ENCODE measurements around the gene ERP44.
"Not testable (repeated sequence)": the region's sequence is repeated elsewhere in the genome, so short reads cannot be mapped to it uniquely, and the experiment has no call there.

The ERP44 gene

GRCh38 chr9:100019541-100019940, 79.3 kb downstream of the ERP44 start:
- no peak for DNase-seq (ENCODE audit: low read depth in 2 of 2, low spot score in 1 of 2)

DNA sequence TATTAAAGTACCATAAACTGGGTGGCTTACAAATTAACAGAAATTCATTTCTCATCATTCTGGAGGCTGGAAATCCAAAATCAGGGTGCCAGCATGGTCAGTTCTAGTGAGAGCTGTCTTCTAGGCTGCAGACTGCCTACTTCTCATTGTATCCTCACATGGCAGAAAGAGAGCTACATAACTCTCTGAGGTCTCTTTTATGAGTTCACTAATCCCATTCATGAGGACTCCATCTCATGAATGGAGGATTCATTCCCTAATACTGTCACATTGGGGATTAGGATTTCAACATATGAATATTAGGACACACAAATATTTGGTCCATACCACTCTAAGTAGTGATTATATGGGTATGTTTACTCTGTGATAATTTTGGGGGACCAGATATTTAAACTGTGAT, 84.0 kb downstream of the ERP44 start:
- DNase-seq (ENCODE audit: low read depth in 2 of 2, low spot score in 1 of 2), result no peak

- no peak for DNase-seq (ENCODE audit: low read depth in 2 of 2, low spot score in 1 of 2)
Measured at GRCh38 chr9:100013573-100013972, 85.2 kb downstream of the ERP44 start.

DNA sequence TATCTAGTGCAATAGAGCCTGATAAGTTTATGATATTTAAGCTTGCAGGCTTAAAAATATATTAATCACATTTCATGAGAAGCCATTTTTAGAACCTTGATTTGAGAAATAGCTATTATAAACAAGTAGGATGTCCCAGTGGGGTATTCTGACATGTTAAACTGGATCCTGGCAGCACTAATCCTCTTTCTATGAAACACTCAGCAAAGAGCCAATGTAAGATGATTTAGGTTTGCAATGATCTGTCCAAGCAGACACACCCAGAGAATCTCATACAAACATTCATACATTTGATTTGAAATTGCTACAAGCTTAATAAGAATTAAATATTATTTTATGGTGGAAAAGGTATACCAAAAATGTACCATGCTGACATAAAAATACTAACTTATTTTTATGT, 86.5 kb downstream of the ERP44 start:
- no peak for DNase-seq (ENCODE audit: low read depth in 2 of 2, low spot score in 1 of 2)

GRCh38 chr9:100011062-100011681, 87.6 kb downstream of the ERP44 start:
- peak in 1 of 2 donors; percentile 10 for DNase-seq (ENCODE audit: low read depth in 2 of 2, low spot score in 1 of 2)

DNA sequence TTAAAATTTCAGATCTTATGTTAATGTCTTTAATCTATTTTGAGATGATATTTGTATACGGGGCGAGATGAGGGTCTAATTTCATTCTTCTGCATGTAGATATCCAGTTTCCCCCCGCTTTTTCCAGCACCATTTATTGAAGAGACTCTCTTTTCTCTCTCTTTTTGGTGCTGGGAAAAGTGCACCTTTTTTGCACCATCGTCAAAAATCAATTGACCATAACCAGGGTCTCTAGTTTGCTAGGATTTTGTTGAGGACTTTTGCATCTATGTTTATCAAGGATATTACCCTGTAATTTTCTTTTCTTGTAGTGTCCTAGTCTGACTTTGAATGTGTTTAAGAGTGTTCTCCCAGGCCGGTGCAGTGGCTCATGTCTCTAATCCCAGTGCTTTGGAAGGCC, 99.0 kb downstream of the ERP44 start:
- DNase-seq (ENCODE audit: low read depth in 2 of 2, low spot score in 1 of 2), result no peak

DNA sequence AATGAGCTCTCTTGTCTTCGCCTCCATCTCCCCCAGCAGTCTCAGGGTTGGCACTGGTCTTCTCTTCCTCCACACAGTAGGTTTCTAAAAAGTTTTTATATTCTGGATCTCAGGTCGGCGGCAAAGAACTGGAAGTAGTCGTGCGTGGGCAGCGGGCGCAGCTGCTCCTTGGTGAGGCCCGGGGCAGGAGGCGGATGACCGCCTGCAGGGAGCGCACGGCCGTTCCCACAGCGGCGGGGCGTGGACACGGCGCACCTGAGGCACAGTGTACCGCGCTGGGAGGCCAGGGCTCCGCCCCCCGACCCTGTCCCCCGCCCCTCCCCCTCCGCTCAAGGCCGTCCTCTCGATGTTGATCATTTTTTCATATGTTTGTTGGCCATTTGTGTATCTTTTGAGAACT, 99.9 kb downstream of the ERP44 start:
- no peak for DNase-seq (ENCODE audit: low read depth in 2 of 2, low spot score in 1 of 2)

DNA sequence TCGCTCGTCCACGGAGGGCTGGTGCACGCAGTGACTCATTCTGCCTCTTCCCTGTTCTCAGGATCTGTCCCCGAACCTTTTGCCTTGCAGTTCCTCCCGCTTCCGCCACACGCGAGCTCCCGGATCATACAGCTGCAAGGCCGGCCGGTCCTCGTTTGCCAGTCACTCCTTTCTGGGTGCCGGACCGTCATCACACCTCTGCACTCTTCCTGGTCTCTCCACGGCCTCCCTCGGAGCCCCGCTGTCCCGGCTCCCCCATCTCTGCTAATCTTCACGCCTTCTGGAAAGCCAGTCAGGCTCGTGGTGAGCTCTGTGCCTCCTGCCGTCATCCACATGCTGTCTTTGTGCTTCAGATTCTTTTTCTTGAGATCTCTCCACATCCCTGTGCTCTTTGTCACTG, 100.5 kb downstream of the ERP44 start:
- DNase-seq (ENCODE audit: low read depth in 2 of 2, low spot score in 1 of 2), result no peak

DNA sequence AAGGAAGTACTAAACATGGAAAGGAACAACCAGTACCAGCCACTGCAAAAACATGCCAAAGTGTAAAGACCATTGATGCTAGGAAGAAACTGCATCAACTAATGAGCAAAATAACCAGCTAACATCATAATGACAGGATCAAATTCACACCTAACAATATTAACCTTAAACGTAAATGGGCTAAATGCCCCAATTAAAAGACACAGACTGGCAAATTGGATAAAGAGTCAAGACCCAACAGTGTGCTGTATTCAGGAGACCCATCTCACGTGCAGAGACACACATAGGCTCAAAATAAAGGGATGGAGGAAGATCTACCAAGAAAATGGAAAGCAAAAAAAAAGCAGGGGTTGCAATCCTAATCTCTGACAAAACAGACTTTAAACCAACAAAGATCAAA, 108.3 kb downstream of the ERP44 start:
- DNase-seq (ENCODE audit: low read depth in 2 of 2, low spot score in 1 of 2), result not testable (repeated sequence)

- DNase-seq (ENCODE audit: low read depth in 2 of 2, low spot score in 1 of 2), result no peak
Measured at GRCh38 chr9:99986642-99987041, 112.2 kb downstream of the ERP44 start.

GRCh38 chr9:99980598-99980997, 118.2 kb downstream of the ERP44 start:
- no peak for DNase-seq (ENCODE audit: low read depth in 2 of 2, low spot score in 1 of 2)

DNA sequence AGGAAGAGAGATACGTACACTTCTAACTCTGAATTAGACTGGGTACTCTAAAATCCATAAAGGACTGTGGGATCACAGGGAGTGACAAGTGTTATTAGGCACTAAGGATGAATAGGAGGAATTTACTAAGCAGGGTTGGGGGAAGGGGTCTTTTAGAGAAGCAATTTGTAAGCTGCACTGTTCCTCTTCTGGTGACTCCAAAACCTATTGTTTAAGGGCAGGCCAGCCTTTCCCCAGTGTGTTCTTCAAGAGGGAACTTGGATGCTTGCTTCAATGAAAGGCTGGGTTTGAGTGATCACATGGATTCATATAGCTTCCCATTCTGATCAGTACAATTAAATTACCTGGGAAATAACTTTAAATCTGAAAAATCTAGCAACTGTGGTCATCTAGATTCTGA, 120.6 kb downstream of the ERP44 start:
- DNase-seq (ENCODE audit: low read depth in 2 of 2, low spot score in 1 of 2), result no peak

- no peak for DNase-seq (ENCODE audit: low read depth in 2 of 2, low spot score in 1 of 2)
Measured at GRCh38 chr9:99977033-99977792, 121.6 kb downstream of the ERP44 start.

DNA sequence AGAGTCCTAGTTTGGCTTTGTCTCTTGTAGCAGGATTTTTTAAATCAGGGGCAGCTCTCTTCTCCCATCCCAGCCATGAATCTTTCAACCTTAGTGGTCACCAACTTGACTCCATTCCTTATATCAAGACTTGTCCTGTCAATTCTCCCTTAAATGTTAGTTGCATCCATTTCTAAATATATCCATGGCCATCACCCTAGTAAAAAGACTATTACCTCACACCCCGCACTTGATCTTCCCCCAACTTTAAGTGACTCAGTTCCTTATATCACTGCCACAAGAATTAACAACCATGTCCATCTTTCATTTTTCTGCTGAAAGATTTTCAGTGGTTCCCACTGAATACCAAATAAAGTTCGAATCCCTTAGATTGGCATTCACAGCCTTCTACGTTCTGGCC, 125.3 kb downstream of the ERP44 start:
- DNase-seq (ENCODE audit: low read depth in 2 of 2, low spot score in 1 of 2), result no peak

- DNase-seq (ENCODE audit: low read depth in 2 of 2, low spot score in 1 of 2), result no peak
Measured at GRCh38 chr9:99971410-99971809, 127.4 kb downstream of the ERP44 start.

GRCh38 chr9:99970481-99970880, 128.3 kb downstream of the ERP44 start:
- DNase-seq (ENCODE audit: low read depth in 2 of 2, low spot score in 1 of 2), result no peak

DNA sequence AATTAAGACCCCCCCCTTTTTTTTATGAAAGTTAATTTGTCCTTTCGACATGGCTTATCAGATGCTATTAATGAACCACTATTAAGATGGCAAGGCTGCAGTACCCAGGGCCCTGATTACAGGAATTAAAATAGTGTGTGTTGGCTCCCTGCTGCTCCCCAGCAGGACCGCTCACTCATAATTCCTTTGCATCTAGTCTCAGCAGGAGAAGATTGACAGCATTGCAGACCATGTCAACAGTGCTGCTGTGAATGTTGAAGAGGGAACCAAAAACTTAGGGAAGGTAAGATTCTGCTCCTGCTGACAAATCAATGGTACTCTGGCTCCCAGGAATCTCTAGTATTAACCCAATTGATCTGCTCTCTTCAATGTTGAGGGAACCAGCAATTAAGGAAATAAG, 131.3 kb downstream of the ERP44 start:
- DNase-seq (ENCODE audit: low read depth in 2 of 2, low spot score in 1 of 2), result no peak

DNA sequence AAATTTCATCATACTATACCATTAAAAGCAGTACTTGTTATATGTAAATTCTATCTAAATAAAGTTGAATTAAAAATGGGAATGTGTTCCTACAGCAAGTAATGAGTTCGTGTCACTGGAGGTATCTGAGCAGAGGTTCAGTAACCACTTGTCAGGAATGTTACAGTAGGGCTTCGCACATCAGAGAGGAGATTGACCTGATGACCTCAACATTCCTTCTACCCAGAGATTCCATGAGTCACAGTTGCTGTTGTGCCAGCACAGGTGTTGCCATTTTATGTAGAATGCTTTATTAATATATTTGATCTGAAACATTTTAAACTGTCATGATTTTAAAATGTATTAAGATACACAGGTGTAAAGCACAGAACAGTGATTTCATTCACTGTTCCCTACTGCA, 132.1 kb downstream of the ERP44 start:
- no peak for DNase-seq (ENCODE audit: low read depth in 2 of 2, low spot score in 1 of 2)

DNA sequence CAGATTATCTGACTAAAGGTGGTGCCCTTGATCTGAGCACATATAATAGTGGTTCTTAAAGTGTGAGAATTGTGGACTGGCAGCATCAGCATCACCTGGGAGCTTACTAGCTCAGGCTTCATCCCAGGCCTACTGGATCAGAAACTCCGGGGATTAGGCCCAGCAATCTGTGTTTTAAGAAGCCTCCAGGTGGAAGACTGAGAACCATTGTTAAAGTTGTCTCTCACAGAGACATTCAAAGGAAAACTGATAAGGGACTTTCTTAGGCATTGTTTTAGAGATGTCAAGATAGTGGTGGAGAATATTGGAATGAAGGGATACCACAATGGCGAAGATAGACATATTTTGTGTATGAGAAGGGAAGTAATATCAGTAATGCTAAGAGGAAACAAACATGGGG, 132.8 kb downstream of the ERP44 start:
- no peak for DNase-seq (ENCODE audit: low read depth in 2 of 2, low spot score in 1 of 2)

- no peak for DNase-seq (ENCODE audit: low read depth in 2 of 2, low spot score in 1 of 2)
Measured at GRCh38 chr9:99964336-99964735, 134.5 kb downstream of the ERP44 start.

GRCh38 chr9:99962680-99963261, 136.0 kb downstream of the ERP44 start:
- no peak for DNase-seq (ENCODE audit: low read depth in 2 of 2, low spot score in 1 of 2)

- DNase-seq (ENCODE audit: low read depth in 2 of 2, low spot score in 1 of 2), result no peak
Measured at GRCh38 chr9:99955606-99956005, 143.2 kb downstream of the ERP44 start.

- no peak for DNase-seq (ENCODE audit: low read depth in 2 of 2, low spot score in 1 of 2)
Measured at GRCh38 chr9:99954819-99955218, 144.0 kb downstream of the ERP44 start.
